ENCODE data around the gene IL1R2.

IL1R2 gene

GRCh38 chr2:101975171-101975870 is 16.4 kb upstream of the IL1R2 start:
- no peak for DNase-seq

GRCh38 chr2:101976891-101977290 is 14.9 kb upstream of the IL1R2 start:
- DNase-seq = no peak

GRCh38 chr2:101980368-101980767 is 11.4 kb upstream of the IL1R2 start:
- no peak for DNase-seq

GRCh38 chr2:101981066-101981465 is 10.7 kb upstream of the IL1R2 start:
- no peak for DNase-seq

GRCh38 chr2:101981504-101981903 is 10.3 kb upstream of the IL1R2 start:
- peak; percentile 14 for DNase-seq

GRCh38 chr2:101982495-101983029 is 9.2 kb upstream of the IL1R2 start:
- no peak for DNase-seq

GRCh38 chr2:101983486-101983885 is 8.3 kb upstream of the IL1R2 start:
- no peak for DNase-seq

- no peak for DNase-seq
Observed at GRCh38 chr2:101983928-101984327, 7.8 kb upstream of the IL1R2 start.

- DNase-seq = no peak
Observed at GRCh38 chr2:101984656-101985055, 7.1 kb upstream of the IL1R2 start.

GRCh38 chr2:101985101-101985792 is 6.5 kb upstream of the IL1R2 start:
- no peak for DNase-seq

GRCh38 chr2:101985793-101986164 is 6.0 kb upstream of the IL1R2 start:
- DNase-seq = no peak

GRCh38 chr2:101986376-101986775 is 5.4 kb upstream of the IL1R2 start:
- DNase-seq = no peak

GRCh38 chr2:101986804-101987740 is 4.7 kb upstream of the IL1R2 start:
- no peak for DNase-seq

GRCh38 chr2:101987832-101988231 is 3.9 kb upstream of the IL1R2 start:
- no peak for DNase-seq

GRCh38 chr2:101988541-101988940 is 3.2 kb upstream of the IL1R2 start:
- DNase-seq = no peak

- no peak for DNase-seq
Observed at GRCh38 chr2:101989740-101990460, 1.9 kb upstream of the IL1R2 start.

- no peak for DNase-seq
Observed at GRCh38 chr2:101993772-101994171, 2.0 kb downstream of the IL1R2 start.

- no peak for DNase-seq
Observed at GRCh38 chr2:101995019-101995418, 3.3 kb downstream of the IL1R2 start.

GRCh38 chr2:101995804-101996203 is 4.0 kb downstream of the IL1R2 start:
- DNase-seq = no peak

GRCh38 chr2:101998556-101998895 is 6.8 kb downstream of the IL1R2 start:
- no peak for DNase-seq

- no peak for DNase-seq
Observed at GRCh38 chr2:101998896-101999789, 7.4 kb downstream of the IL1R2 start.

- no peak for DNase-seq
Observed at GRCh38 chr2:102000012-102000411, 8.3 kb downstream of the IL1R2 start.

Data from activated gamma-delta T cell (primary cell).